ENCODE measurements around the gene HUS1. TPM values are rescaled to one million over a fixed set of nuclear protein-coding genes. Genes with fewer than 3 reads are reported as not detected.

Gene HUS1
- total and polyA plus RNA-seq, 2 of the 8 experiments (the other 6 are each of a cell fraction or from before 2014, with no cell fraction given) = 15.0 to 33.0 TPM

- TF ChIP-seq, protein P1, sequence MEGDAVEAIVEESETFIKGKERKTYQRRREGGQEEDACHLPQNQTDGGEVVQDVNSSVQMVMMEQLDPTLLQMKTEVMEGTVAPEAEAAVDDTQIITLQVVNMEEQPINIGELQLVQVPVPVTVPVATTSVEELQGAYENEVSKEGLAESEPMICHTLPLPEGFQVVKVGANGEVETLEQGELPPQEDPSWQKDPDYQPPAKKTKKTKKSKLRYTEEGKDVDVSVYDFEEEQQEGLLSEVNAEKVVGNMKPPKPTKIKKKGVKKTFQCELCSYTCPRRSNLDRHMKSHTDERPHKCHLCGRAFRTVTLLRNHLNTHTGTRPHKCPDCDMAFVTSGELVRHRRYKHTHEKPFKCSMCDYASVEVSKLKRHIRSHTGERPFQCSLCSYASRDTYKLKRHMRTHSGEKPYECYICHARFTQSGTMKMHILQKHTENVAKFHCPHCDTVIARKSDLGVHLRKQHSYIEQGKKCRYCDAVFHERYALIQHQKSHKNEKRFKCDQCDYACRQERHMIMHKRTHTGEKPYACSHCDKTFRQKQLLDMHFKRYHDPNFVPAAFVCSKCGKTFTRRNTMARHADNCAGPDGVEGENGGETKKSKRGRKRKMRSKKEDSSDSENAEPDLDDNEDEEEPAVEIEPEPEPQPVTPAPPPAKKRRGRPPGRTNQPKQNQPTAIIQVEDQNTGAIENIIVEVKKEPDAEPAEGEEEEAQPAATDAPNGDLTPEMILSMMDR (IDR thresholded peaks at IDR 0.05; ENCODE audit: control extremely low read depth in 1 of 3, insufficient read depth in 1 of 3, low read depth in 1 of 3, low read length in 3 of 3) = no peak
- TF ChIP-seq EGR1 (IDR thresholded peaks at IDR 0.05; ENCODE audit: borderline replicate concordance, low read depth, low read length) = no peak
- TF ChIP-seq CHD2 (IDR thresholded peaks at IDR 0.05; ENCODE audit: low read length) = no peak
- no peak for TF ChIP-seq BCL11A (IDR thresholded peaks at IDR 0.05; ENCODE audit: low read depth in 2 of 2, low read length in 2 of 2)
These were observed 32.1 kb downstream of the HUS1 start (continued) for GRCh38 chr7:47947355-47947749.
